BE2C (cell line): Measurements from ENCODE around the gene TRMT2A.
"Not testable (repeated sequence)": the region's sequence is repeated elsewhere in the genome, so short reads cannot be mapped to it uniquely, and the experiment has no call there.

Experiments used
- DNase-seq: peaks from one replicate; pipeline ENCODE4 v3.0.0-alpha.2; 2020
- H3K27me3 ChIP-seq: fragments of 250-450 bp; sonication (Bioruptor Pico); 2 replicates; pipeline ENCODE4 v1.5.1; 2020; ENCODE audit warnings: mild to moderate bottlenecking
- H3K36me3 ChIP-seq: fragments of 250-450 bp; sonication (Bioruptor Pico); 2 replicates; pipeline ENCODE4 v1.5.1; 2020; ENCODE audit warnings: mild to moderate bottlenecking
- H3K4me1 ChIP-seq: fragments of 250-450 bp; sonication (Bioruptor Pico); 2 replicates; pipeline ENCODE4 v1.5.1; 2020
- H3K4me3 ChIP-seq: 2 replicates; pipeline ENCODE4 v1.5.1; 2011; ENCODE audit warnings: low read depth, low read length
- H3K9me3 ChIP-seq: fragments of 250-450 bp; sonication (Bioruptor Pico); 2 replicates; pipeline ENCODE4 v1.5.1; 2020
- TF ChIP-seq, protein P1 (sequence below): IDR thresholded peaks from 2 replicates; pipeline ENCODE4 v1.5.1; 2012; ENCODE audit warnings: mild to moderate bottlenecking, low read depth, low read length

Gene TRMT2A

DNA sequence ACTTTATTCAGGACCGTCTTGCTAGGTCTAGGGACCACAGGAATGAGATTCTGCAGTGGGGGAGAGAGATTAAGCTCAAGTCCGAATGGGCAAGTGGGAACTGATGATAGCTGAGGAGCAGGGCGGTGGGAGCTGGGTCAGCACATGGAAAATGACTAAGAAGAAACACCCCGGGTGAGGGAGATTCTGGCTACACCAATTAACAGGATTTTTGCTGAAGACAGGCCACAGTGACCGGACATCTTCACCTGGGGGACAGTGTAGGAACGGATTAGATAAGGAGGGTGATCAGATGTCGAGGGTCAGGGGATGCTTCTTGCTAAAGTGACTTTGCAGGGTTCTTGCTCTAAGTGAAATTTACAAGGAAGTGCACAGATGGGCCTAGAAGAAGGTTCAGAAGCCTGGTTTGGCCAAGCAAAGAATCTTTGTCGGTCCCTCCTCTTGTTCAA, 45.5 kb downstream of the TRMT2A start:
- Histone ChIP-seq H3K27me3 (no peaks in the 10 kb centered on the region), H3K36me3 (no peaks in the 10 kb centered on the region), H3K4me1 (no peaks in the 10 kb centered on the region), H3K9me3 (no peaks in the 10 kb centered on the region), H3K4me3 (no peak overlapping the region)
- TF ChIP-seq, protein P1, sequence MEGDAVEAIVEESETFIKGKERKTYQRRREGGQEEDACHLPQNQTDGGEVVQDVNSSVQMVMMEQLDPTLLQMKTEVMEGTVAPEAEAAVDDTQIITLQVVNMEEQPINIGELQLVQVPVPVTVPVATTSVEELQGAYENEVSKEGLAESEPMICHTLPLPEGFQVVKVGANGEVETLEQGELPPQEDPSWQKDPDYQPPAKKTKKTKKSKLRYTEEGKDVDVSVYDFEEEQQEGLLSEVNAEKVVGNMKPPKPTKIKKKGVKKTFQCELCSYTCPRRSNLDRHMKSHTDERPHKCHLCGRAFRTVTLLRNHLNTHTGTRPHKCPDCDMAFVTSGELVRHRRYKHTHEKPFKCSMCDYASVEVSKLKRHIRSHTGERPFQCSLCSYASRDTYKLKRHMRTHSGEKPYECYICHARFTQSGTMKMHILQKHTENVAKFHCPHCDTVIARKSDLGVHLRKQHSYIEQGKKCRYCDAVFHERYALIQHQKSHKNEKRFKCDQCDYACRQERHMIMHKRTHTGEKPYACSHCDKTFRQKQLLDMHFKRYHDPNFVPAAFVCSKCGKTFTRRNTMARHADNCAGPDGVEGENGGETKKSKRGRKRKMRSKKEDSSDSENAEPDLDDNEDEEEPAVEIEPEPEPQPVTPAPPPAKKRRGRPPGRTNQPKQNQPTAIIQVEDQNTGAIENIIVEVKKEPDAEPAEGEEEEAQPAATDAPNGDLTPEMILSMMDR, result no peak
- no peak for DNase-seq

DNA sequence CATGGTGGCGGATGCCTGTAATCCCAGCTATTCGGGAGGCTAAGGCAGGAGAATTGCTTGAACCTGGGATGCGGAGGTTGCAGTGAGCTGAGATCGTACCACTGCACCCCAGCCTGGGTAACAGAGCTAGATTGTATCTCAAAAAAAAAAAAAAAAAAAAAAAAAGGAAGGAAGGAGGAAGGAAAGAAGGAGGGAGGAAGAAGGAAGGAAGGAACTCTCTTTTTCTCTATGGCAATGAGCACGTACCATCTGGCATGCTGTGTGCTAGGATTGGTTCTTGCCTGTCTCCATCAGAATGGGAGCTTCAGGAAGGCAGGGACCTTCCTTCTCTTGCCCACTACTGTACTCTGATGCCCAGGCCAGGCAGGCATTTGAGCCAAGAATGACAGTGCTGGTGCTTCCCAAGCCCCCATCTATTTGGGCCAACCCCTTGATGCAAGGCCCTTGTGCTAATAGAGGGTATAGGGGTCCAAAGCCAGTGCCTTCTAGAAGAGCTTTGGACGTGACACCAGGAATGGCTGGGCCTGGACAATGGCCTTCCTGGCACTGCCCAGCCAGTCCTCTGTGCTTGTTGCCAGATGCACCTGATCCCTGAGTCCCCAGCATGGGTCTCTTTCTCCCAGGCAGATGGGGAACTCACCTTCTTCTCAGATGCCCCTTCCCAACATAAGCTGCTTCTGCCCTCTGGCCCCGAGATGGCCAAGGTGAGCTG, 47.5 kb downstream of the TRMT2A start:
- no peak for DNase-seq
- no peaks in the 10 kb centered on the region for H3K9me3 ChIP-seq
- no peaks in the 10 kb centered on the region for H3K4me1 ChIP-seq
- H3K4me3 ChIP-seq, result no peak overlapping the region
- no peaks in the 10 kb centered on the region for H3K27me3 ChIP-seq
- no peaks in the 10 kb centered on the region for H3K36me3 ChIP-seq
- TF ChIP-seq, protein P1, result no peak

DNA sequence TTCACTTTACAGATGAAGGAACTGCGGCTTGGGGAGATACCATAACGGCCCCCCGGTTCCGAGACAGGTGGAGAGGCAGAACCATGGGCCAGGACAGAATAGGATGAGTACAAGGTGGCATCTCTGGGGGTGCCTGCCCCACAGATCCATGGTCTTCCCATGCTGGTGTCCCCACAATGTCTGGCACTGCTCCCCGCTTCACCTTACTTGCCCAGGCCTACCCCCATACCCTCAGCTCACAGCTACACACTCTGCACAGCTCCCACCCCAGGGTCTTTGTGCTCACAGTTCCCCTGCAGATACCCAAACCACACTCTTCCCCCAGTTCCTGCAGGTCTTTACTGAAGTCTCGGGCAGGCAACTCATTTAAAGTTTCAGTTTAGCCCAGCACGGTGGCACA, 48.4 kb downstream of the TRMT2A start:
- Histone ChIP-seq H3K9me3 (no peaks in the 10 kb centered on the region), H3K36me3 (no peaks in the 10 kb centered on the region), H3K4me3 (no peak overlapping the region), H3K27me3 (no peaks in the 10 kb centered on the region), H3K4me1 (no peaks in the 10 kb centered on the region)
- DNase-seq, result no peak
- TF ChIP-seq, protein P1, result no peak

DNA sequence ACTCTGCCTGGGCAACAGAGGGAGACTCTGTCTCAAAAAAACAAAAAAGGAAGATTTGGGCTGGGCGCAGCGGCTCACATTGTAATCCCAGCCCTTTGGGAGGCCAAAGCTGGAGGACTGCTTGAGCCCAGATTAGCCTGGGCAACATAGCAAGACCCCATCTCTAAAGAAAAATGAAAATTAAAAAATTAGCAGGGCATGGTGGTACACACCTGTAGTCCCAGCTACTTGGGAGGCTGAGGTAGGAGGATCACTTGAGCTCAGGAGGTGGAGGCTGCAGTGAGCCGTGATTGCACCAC, 49.7 kb downstream of the TRMT2A start:
- DNase-seq, H3K36me3 ChIP-seq, H3K4me1 ChIP-seq, H3K27me3 ChIP-seq, H3K4me3 ChIP-seq, H3K9me3 ChIP-seq: not testable (repeated sequence)

DNA sequence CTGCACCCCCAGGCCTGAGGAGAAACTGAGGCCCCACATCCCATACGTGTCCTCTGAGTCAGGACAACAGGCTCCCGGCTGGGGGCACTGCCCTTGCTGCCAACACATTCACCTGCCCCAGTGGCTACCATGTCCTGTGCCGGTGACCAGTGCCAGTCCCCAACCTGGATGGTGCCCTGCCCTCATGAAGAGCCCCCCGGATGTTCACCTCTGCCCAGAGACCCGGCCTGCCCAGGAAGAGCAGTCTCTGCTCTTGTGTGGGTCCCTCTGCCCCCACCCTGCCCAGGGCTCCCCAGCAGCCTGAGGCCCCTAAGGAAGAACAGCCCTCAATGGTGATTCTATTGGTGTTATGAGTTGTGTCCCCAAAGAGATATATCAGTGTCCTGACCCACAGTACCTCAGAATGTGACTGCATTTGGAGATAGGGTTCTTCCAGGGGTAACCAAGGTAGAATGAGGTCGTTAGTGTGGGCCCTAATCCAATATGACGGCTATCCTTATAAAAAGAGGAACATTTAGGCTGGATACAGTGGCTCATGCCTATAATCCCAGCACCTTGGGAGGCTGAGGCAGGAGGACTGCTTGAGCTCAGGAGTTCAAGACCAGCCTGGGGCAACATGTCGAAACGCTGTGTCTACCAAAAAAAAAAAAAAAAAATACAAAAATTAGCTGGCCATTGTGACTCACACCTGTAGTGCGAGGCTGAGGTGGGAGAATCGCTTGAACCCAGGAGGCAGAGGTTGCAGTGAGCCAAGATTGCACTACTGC, 50.2 kb downstream of the TRMT2A start:
- no peaks in the 10 kb centered on the region for H3K27me3 ChIP-seq
- no peak for DNase-seq
- H3K9me3 ChIP-seq, result no peaks in the 10 kb centered on the region
- TF ChIP-seq, protein P1, result no peak
- H3K4me1 ChIP-seq, result no peaks in the 10 kb centered on the region
- no peak overlapping the region for H3K4me3 ChIP-seq
- no peaks in the 10 kb centered on the region for H3K36me3 ChIP-seq

DNA sequence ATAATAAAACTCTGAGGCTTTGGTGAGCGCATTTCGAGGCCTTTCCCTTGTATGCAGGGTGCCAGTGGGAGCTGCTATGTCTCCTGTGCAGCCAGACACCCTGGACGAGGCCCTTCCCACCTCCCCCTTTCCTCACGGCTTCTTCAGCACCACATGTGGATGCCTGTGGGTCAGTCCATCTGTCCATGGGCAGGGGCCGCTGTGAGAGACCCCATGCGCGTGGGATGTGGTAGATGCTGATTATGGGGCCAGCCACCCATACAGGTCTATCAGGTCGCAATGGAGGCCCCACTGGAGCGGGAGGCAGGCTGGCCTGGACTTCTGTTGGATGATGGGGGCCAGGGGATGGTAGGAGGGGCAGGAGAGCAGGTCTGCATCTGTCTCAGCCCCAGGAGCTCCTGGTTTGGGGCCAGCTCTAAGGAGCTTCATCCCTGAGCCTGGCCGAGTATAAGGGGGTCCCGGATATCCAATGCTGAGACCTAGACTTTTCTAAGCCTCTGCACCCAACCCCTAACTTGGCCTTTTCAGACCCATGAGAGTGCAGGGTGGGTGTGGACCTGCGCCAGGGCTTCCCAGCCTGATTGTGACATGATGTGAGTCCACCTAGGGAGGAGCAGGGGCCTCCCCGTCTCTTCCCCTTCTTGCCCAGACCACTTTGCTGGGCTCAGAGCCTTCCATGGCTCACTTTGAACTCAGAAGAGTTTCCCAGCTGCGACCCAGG, 51.0 kb downstream of the TRMT2A start:
- H3K4me1 ChIP-seq, result no peaks in the 10 kb centered on the region
- no peaks in the 10 kb centered on the region for H3K36me3 ChIP-seq
- no peaks in the 10 kb centered on the region for H3K27me3 ChIP-seq
- no peak overlapping the region for H3K4me3 ChIP-seq
- no peak for DNase-seq
- H3K9me3 ChIP-seq, result no peaks in the 10 kb centered on the region
- TF ChIP-seq, protein P1, result no peak
